Vagina (tissue), 2 donors: Measurements from ENCODE around the gene HYOU1. TPM values are rescaled to one million over a fixed set of nuclear protein-coding genes. Genes with fewer than 3 reads are reported as not detected.

Source experiments
- DNase-seq, 2 donors: peaks; one replicate each; pipeline ENCODE4 v3.0.0-alpha.2; 2017; ENCODE audit errors: extremely low spot score in 2 of 2
- H3K27ac ChIP-seq: fragments of 200-600 bp; sonication (generic); one replicate; pipeline ENCODE4 v1.5.1; 2019
- H3K27me3 ChIP-seq: fragments of 200-600 bp; sonication (generic); one replicate; pipeline ENCODE4 v1.5.1; 2019
- H3K36me3 ChIP-seq, 2 donors: fragments of 200-600 bp; sonication (generic); one replicate each; pipeline ENCODE4 v1.5.1; 2017 to 2019
- H3K4me1 ChIP-seq: fragments of 200-600 bp; sonication (generic); one replicate; pipeline ENCODE4 v1.5.1; 2019
- H3K4me3 ChIP-seq, 2 donors: fragments of 200-600 bp; sonication (generic); 1 replicate in 1 of 2; 2 replicates in 1 of 2; pipeline ENCODE4 v1.5.1; 2016 to 2019
- H3K9me3 ChIP-seq: fragments of 200-600 bp; sonication (generic); one replicate; pipeline ENCODE4 v1.5.1; 2019
- POLR2A ChIP-seq, 2 donors: fragments of 450-650 bp; IDR thresholded peaks; one replicate each; pipeline ENCODE4 v1.6.1; 2017; ENCODE audit warnings: antibody characterized with exemption in 2 of 2, mild to moderate bottlenecking in 2 of 2, moderate library complexity in 2 of 2
- POLR2AphosphoS5 ChIP-seq, 2 donors: sonication (generic); formaldehyde crosslinking; IDR thresholded peaks; one replicate each; pipeline ENCODE4 v1.9.0; 2017; ENCODE audit warnings: antibody characterized with exemption in 2 of 2, mild to moderate bottlenecking in 2 of 2, low read depth in 1 of 2; ENCODE audit not compliant: insufficient read depth in 1 of 2
- intact Hi-C: fragments of 100-400 bp; cut with DNase I; formaldehyde crosslinking; loops from one replicate; pipeline ENCODE4 v1.15.1; 2023
- total RNA-seq: library from RNA; depleted of rRNA; stranded (reverse); fragments of >200 nt; gene quantifications from one replicate; pipeline ENCODE4 v1.2.3, GENCODE V29; 2016
- TF ChIP-seq, protein P1 (sequence below), 3 experiments: fragments of 450-650 bp in 2 of 3; fragments of 200-600 bp in 1 of 3; sonication (generic) in 1 of 3; IDR thresholded peaks; one replicate each; pipeline ENCODE4 v1.5.1; 2017 to 2019; ENCODE audit warnings: antibody characterized with exemption in 3 of 3, mild to moderate bottlenecking in 2 of 3, moderate library complexity in 2 of 3

HYOU1 gene
- total RNA-seq, 1 donor from 2014 or later = 49.6 TPM

GRCh38 chr11:119026970-119027369, 30.0 kb downstream of the HYOU1 start:
- Histone ChIP-seq H3K36me3 (peaks cover 0 to 44% of the 10 kb centered on the region in 2 donors), H3K9me3 (no peaks in the 10 kb centered on the region), H3K4me3 (no peak overlapping the region), H3K27ac (no peak overlapping the region), H3K4me1 (peaks cover 25% of the 10 kb centered on the region), H3K27me3 (no peaks in the 10 kb centered on the region)
- intact Hi-C loops = no loop called here
- no peak for DNase-seq
- TF ChIP-seq, protein P1, sequence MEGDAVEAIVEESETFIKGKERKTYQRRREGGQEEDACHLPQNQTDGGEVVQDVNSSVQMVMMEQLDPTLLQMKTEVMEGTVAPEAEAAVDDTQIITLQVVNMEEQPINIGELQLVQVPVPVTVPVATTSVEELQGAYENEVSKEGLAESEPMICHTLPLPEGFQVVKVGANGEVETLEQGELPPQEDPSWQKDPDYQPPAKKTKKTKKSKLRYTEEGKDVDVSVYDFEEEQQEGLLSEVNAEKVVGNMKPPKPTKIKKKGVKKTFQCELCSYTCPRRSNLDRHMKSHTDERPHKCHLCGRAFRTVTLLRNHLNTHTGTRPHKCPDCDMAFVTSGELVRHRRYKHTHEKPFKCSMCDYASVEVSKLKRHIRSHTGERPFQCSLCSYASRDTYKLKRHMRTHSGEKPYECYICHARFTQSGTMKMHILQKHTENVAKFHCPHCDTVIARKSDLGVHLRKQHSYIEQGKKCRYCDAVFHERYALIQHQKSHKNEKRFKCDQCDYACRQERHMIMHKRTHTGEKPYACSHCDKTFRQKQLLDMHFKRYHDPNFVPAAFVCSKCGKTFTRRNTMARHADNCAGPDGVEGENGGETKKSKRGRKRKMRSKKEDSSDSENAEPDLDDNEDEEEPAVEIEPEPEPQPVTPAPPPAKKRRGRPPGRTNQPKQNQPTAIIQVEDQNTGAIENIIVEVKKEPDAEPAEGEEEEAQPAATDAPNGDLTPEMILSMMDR (IDR thresholded peaks at IDR 0.05) = no peak
- TF ChIP-seq POLR2A (IDR thresholded peaks at IDR 0.05) (no peak), POLR2AphosphoS5 (IDR thresholded peaks at IDR 0.05; ENCODE audit: insufficient read depth in 1 of 2, low read depth in 1 of 2) (no peak)

GRCh38 chr11:119025978-119026766, 30.8 kb downstream of the HYOU1 start:
- no peak overlapping the region for H3K4me3 ChIP-seq
- H3K27me3 ChIP-seq = no peaks in the 10 kb centered on the region
- H3K9me3 ChIP-seq = no peaks in the 10 kb centered on the region
- no peak overlapping the region for H3K27ac ChIP-seq
- no peak for TF ChIP-seq POLR2A (IDR thresholded peaks at IDR 0.05)
- TF ChIP-seq, protein P1 (IDR thresholded peaks at IDR 0.05) = no peak
- no peak for TF ChIP-seq POLR2AphosphoS5 (IDR thresholded peaks at IDR 0.05; ENCODE audit: insufficient read depth in 1 of 2, low read depth in 1 of 2)
- peaks cover 32% of the 10 kb centered on the region for H3K4me1 ChIP-seq
- H3K36me3 ChIP-seq = peaks cover 0 to 50% of the 10 kb centered on the region in 2 donors
- DNase-seq = no peak
- intact Hi-C loops = no loop called here

GRCh38 chr11:119025541-119025940, 31.5 kb downstream of the HYOU1 start:
- H3K9me3 ChIP-seq = no peaks in the 10 kb centered on the region
- no peak for DNase-seq
- H3K4me1 ChIP-seq = peaks cover 37% of the 10 kb centered on the region
- H3K4me3 ChIP-seq = no peak overlapping the region
- H3K27me3 ChIP-seq = no peaks in the 10 kb centered on the region
- H3K36me3 ChIP-seq = peaks cover 0 to 50% of the 10 kb centered on the region in 2 donors
- intact Hi-C loops = no loop called here
- H3K27ac ChIP-seq = no peak overlapping the region
- no peak for TF ChIP-seq POLR2AphosphoS5 (IDR thresholded peaks at IDR 0.05; ENCODE audit: insufficient read depth in 1 of 2, low read depth in 1 of 2)
- no peak for TF ChIP-seq POLR2A (IDR thresholded peaks at IDR 0.05)
- TF ChIP-seq, protein P1 (IDR thresholded peaks at IDR 0.05) = no peak

GRCh38 chr11:119025099-119025473, 31.9 kb downstream of the HYOU1 start:
- intact Hi-C loops = no loop called here
- peaks cover 37% of the 10 kb centered on the region for H3K4me1 ChIP-seq
- TF ChIP-seq POLR2AphosphoS5 (IDR thresholded peaks at IDR 0.05; ENCODE audit: insufficient read depth in 1 of 2, low read depth in 1 of 2) (no peak), POLR2A (IDR thresholded peaks at IDR 0.05) (no peak)
- TF ChIP-seq, protein P1 (IDR thresholded peaks at IDR 0.05) = no peak

GRCh38 chr11:119024430-119025098, 32.4 kb downstream of the HYOU1 start:
- peaks cover 37% of the 10 kb centered on the region for H3K4me1 ChIP-seq

More at GRCh38 chr11:119025099-119025473, 31.9 kb downstream of the HYOU1 start:
- Histone ChIP-seq H3K9me3 (no peaks in the 10 kb centered on the region), H3K4me3 (no peak overlapping the region), H3K36me3 (peaks cover 0 to 50% of the 10 kb centered on the region in 2 donors), H3K27ac (peak overlapping the region; percentile 27), H3K27me3 (no peaks in the 10 kb centered on the region)
- DNase-seq = no peak

More at GRCh38 chr11:119024430-119025098, 32.4 kb downstream of the HYOU1 start:
- no peak for DNase-seq
- TF ChIP-seq, protein P1 (IDR thresholded peaks at IDR 0.05) = no peak
- no peak for TF ChIP-seq POLR2A (IDR thresholded peaks at IDR 0.05)
- TF ChIP-seq POLR2AphosphoS5 (IDR thresholded peaks at IDR 0.05; ENCODE audit: insufficient read depth in 1 of 2, low read depth in 1 of 2) = no peak
- intact Hi-C loops = no loop called here
- no peaks in the 10 kb centered on the region for H3K9me3 ChIP-seq
- peak overlapping the region; percentile 27 for H3K27ac ChIP-seq
- peaks cover 0 to 50% of the 10 kb centered on the region in 2 donors for H3K36me3 ChIP-seq
- H3K4me3 ChIP-seq = no peak overlapping the region
- H3K27me3 ChIP-seq = no peaks in the 10 kb centered on the region
